HEK293 (cell line): Measurements from ENCODE around the gene SLC26A11.
A peak's percentile ranks its signal among the peaks of the same experiment; 100 is the strongest.

ENCODE experiments used
- BCL11B ChIP-seq: fragments of 450-650 bp; formaldehyde crosslinking; IDR thresholded peaks from 2 replicates; pipeline ENCODE4 v1.5.1; 2016; ENCODE audit warnings: low read depth, missing biosample characterization, missing genetic modification characterization
- EGR2 ChIP-seq: fragments of 450-650 bp; formaldehyde crosslinking; IDR thresholded peaks from 2 replicates; pipeline ENCODE4 v1.5.1; 2016; ENCODE audit warnings: low read depth, missing biosample characterization, missing genetic modification characterization
- KLF8 ChIP-seq: fragments of 450-650 bp; formaldehyde crosslinking; IDR thresholded peaks from 2 replicates; pipeline ENCODE4 v1.5.1; 2016; ENCODE audit warnings: missing biosample characterization, missing genetic modification characterization
- SP7 ChIP-seq: fragments of 450-650 bp; formaldehyde crosslinking; IDR thresholded peaks from 2 replicates; pipeline ENCODE4 v1.5.1; 2016; ENCODE audit warnings: missing biosample characterization, missing genetic modification characterization
- WT1 ChIP-seq: fragments of 450-650 bp; formaldehyde crosslinking; IDR thresholded peaks from 2 replicates; pipeline ENCODE4 v1.5.1; 2016; ENCODE audit warnings: missing biosample characterization, missing genetic modification characterization
- ZBTB11 ChIP-seq: fragments of 450-650 bp; formaldehyde crosslinking; conservative IDR thresholded peaks from 2 replicates; pipeline ENCODE4 v1.5.1; 2016; ENCODE audit warnings: low read depth, missing biosample characterization, missing genetic modification characterization
- ZBTB8A ChIP-seq: fragments of 450-650 bp; formaldehyde crosslinking; IDR thresholded peaks from 2 replicates; pipeline ENCODE4 v1.5.1; 2016; ENCODE audit warnings: missing biosample characterization, missing genetic modification characterization
- ZNF16 ChIP-seq: fragments of 450-650 bp; formaldehyde crosslinking; IDR thresholded peaks from 2 replicates; pipeline ENCODE4 v1.5.1; 2016; ENCODE audit warnings: low read depth, missing biosample characterization, missing genetic modification characterization
- ZNF239 ChIP-seq: fragments of 450-650 bp; formaldehyde crosslinking; IDR thresholded peaks from 2 replicates; pipeline ENCODE4 v1.5.1; 2016; ENCODE audit warnings: missing biosample characterization, missing genetic modification characterization
- ZNF280C ChIP-seq: fragments of 450-650 bp; formaldehyde crosslinking; IDR thresholded peaks from 2 replicates; pipeline ENCODE4 v1.5.1; 2016; ENCODE audit warnings: missing biosample characterization, missing genetic modification characterization
- ZNF292 ChIP-seq: fragments of 450-650 bp; formaldehyde crosslinking; IDR thresholded peaks from 2 replicates; pipeline ENCODE4 v1.5.1; 2016; ENCODE audit warnings: low read depth, missing biosample characterization, missing genetic modification characterization, borderline replicate concordance
- ZNF391 ChIP-seq: fragments of 450-650 bp; formaldehyde crosslinking; IDR thresholded peaks from 2 replicates; pipeline ENCODE4 v1.5.1; 2016; ENCODE audit warnings: low read depth, missing biosample characterization, missing genetic modification characterization, borderline replicate concordance
- ZNF398 ChIP-seq: fragments of 450-650 bp; formaldehyde crosslinking; IDR thresholded peaks from 2 replicates; pipeline ENCODE4 v1.5.1; 2017; ENCODE audit warnings: missing biosample characterization, missing genetic modification characterization
- ZNF544 ChIP-seq: fragments of 450-650 bp; formaldehyde crosslinking; IDR thresholded peaks from 2 replicates; pipeline ENCODE4 v1.5.0; 2017; ENCODE audit warnings: missing biosample characterization, missing genetic modification characterization
- ZNF629 ChIP-seq: fragments of 450-650 bp; formaldehyde crosslinking; IDR thresholded peaks from 2 replicates; pipeline ENCODE4 v1.5.1; 2017; ENCODE audit warnings: missing biosample characterization, missing genetic modification characterization
- ZNF830 ChIP-seq: fragments of 450-650 bp; IDR thresholded peaks from 2 replicates; pipeline ENCODE4 v1.5.0; 2018; ENCODE audit warnings: missing biosample characterization, missing genetic modification characterization, low read depth, mild to moderate bottlenecking, moderate library complexity
- ZXDB ChIP-seq: fragments of 450-650 bp; formaldehyde crosslinking; IDR thresholded peaks from 2 replicates; pipeline ENCODE4 v1.5.1; 2016; ENCODE audit warnings: missing biosample characterization, missing genetic modification characterization
- TF ChIP-seq, protein P1 (sequence below): fragments of 450-650 bp; formaldehyde crosslinking; IDR thresholded peaks from 2 replicates; pipeline ENCODE4 v1.5.1; 2016; ENCODE audit warnings: missing biosample characterization, missing genetic modification characterization

SLC26A11 gene

GRCh38 chr17:80261159-80261894, 41.1 kb downstream of the SLC26A11 start (continued):
- TF ChIP-seq ZNF292 (tag by site-specific recombination) (no peak), KLF8 (tag by site-specific recombination) (peak; percentile 35; the same call in 1 of the 2 replicates), ZNF391 (tag by site-specific recombination) (no peak), ZNF239 (tag by site-specific recombination) (no peak), ZNF544 (tag by site-specific recombination) (no peak), BCL11B (tag by site-specific recombination) (no peak), EGR2 (0 out of 2 replicates have a peak, but pooled peaks have one; percentile 8), ZXDB (tag by site-specific recombination) (no peak), ZBTB11 (peak; percentile 21; the same call in 1 of the 2 replicates), ZNF16 (tag by site-specific recombination) (no peak), WT1 (tag by site-specific recombination) (0 out of 2 replicates have a peak, but pooled peaks have one; percentile 21), SP7 (tag by site-specific recombination) (peak; percentile 36; the same call in 1 of the 2 replicates), ZNF280C (tag by site-specific recombination) (no peak), ZNF398 (tag by site-specific recombination) (peak; percentile 85), ZNF830 (tag by site-specific recombination) (no peak), ZBTB8A (tag by site-specific recombination) (peak; percentile 83), ZNF629 (tag by site-specific recombination) (peak; percentile 23; the same call in 1 of the 2 replicates)
- TF ChIP-seq, protein P1, sequence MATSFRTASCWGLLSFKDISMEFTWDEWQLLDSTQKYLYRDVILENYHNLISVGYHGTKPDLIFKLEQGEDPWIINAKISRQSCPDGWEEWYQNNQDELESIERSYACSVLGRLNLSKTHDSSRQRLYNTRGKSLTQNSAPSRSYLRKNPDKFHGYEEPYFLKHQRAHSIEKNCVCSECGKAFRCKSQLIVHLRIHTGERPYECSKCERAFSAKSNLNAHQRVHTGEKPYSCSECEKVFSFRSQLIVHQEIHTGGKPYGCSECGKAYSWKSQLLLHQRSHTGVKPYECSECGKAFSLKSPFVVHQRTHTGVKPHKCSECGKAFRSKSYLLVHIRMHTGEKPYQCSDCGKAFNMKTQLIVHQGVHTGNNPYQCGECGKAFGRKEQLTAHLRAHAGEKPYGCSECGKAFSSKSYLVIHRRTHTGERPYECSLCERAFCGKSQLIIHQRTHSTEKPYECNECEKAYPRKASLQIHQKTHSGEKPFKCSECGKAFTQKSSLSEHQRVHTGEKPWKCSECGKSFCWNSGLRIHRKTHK = no peak
